Activated CD4-positive, alpha-beta memory T cell treated with anti-CD3 and anti-CD28 coated beads, Interleukin-2, amount 10 ng/mL, durations not matched to agents 7 days and 5 days (primary cell): ENCODE measurements around the gene HMGXB3. TPM values are rescaled to one million over a fixed set of nuclear protein-coding genes. Genes with fewer than 3 reads are reported as not detected.
A peak's percentile ranks its signal among the peaks of the same experiment; 100 is the strongest.

Source experiments
- CTCF ChIA-PET: fragments of 350-600 bp; sonication (Branson Sonifier 250); formaldehyde crosslinking; loops from one replicate; lab custom pipeline; 2021; ENCODE audit warnings: antibody characterized with exemption, inconsistent platforms; lab: Charles Lee
- POLR2A ChIA-PET: fragments of 350-600 bp; sonication (Branson Sonifier 250); formaldehyde crosslinking; loops from one replicate; lab custom pipeline; 2021; ENCODE audit warnings: antibody characterized with exemption; lab: Charles Lee
- DNase-seq: peaks from one replicate; pipeline ENCODE4 v3.0.0-alpha.2; 2020
- H3K27ac Mint-ChIP-seq: one replicate; pipeline ENCODE4 v1.8.0; 2021; ENCODE audit warnings: mild to moderate bottlenecking, mixed read lengths
- H3K27me3 Mint-ChIP-seq: one replicate; pipeline ENCODE4 v1.8.0; 2021; ENCODE audit warnings: mixed read lengths
- H3K36me3 Mint-ChIP-seq: one replicate; pipeline ENCODE4 v1.8.0; 2021; ENCODE audit warnings: low read depth, mixed read lengths
- H3K4me1 Mint-ChIP-seq: one replicate; pipeline ENCODE4 v1.8.0; 2021; ENCODE audit warnings: mixed read lengths
- H3K4me3 Mint-ChIP-seq: one replicate; pipeline ENCODE4 v1.8.0; 2021; ENCODE audit warnings: mild to moderate bottlenecking, mixed read lengths
- H3K9me3 Mint-ChIP-seq: one replicate; pipeline ENCODE4 v1.8.0; 2021; ENCODE audit warnings: mixed read lengths
- total RNA-seq, 2 experiments: library from RNA; stranded (reverse); gene quantifications; one replicate each; pipeline ENCODE4 v1.2.3, GENCODE V29; 2021

The HMGXB3 gene
- total RNA-seq, 2 experiments from 2014 or later: 41.6 to 44.1 TPM

DNA sequence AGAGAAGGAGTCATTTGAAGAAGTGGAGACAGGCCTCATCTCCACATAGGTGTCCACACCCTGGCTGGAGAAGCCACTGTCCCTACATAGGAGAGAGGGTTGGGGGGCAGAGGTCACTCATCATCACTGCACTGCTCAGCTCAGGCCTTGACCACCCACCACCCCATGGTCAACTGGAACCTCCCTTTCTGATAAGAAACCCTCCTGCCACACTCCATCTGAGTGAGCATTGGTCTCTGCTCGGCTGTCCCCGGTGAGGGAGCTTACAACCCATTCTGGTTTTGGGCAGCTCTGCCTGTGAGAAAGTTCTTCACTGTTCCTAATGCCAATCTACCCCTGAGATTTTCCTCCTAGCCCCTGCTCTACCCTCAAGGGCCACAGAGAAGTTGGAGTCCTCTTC lies 57.0 kb downstream of the HMGXB3 start:
- Mint-ChIP-seq H3K27ac (no peak overlapping the region), H3K4me3 (no peak overlapping the region), H3K27me3 (no peaks in the 10 kb centered on the region), H3K4me1 (peaks cover 18% of the 10 kb centered on the region), H3K9me3 (no peaks in the 10 kb centered on the region), H3K36me3 (peaks cover 25% of the 10 kb centered on the region)
- ChIA-PET CTCF (no interaction called here), POLR2A (no interaction called here)
- no peak for DNase-seq

DNA sequence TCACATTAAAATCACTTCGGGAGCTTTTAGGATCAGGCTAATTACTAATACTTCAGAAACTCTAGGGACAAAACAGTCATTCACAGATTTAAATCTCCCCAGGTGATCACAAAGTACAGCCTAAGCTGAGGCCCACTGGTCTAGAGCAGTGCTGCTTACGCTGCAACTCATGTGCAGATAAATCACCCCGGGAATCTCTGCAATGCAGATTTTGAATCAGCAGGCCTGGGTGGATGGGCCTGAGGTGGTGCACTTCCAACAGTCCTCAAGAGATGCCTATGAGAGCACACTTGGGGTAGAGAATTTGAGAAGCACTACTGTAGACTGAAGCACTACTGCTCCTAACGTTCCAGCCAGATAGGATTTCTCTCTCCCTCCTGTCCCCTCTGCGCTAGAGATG lies 57.5 kb downstream of the HMGXB3 start:
- no peak for DNase-seq
- Mint-ChIP-seq H3K4me1 (peaks cover 13% of the 10 kb centered on the region), H3K9me3 (no peaks in the 10 kb centered on the region), H3K27ac (no peak overlapping the region), H3K4me3 (no peak overlapping the region), H3K27me3 (no peaks in the 10 kb centered on the region), H3K36me3 (peaks cover 20% of the 10 kb centered on the region)
- POLR2A ChIA-PET: no interaction called here
- CTCF ChIA-PET: no interaction called here

DNA sequence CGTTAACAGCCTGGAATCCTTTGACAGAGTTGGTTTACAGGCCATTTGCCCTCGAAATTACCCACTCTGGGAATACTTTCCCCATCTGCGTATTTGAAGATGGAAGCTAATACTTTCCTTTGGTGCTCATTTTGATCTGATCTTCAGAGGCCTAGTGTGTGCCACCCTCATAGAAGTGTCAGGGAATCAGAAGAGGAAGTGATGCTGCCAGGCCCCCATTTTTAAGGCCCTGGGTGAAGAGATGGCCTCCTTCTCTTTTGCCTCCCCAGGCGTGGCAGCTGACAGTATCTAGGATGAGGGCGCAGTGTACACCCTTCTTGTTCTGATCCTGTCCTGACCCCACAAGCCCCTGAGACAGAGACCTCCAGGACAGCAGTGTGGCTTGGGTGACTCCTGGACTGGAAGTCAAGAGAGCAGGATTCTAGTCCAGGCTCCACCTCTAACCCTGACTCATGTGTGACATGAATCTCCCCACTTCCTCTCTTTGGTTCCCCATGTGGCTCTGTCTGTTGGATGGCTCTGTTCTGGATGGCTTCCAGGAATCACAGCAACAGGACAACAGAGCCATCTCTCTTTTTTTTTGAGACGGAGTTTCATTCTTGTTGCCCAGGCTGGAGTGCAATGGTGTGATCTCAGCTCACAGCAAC lies 58.1 kb downstream of the HMGXB3 start:
- Mint-ChIP-seq H3K4me1 (peaks cover 12% of the 10 kb centered on the region), H3K27ac (no peak overlapping the region), H3K9me3 (no peaks in the 10 kb centered on the region), H3K27me3 (peaks cover 3% of the 10 kb centered on the region), H3K4me3 (no peak overlapping the region), H3K36me3 (peaks cover 14% of the 10 kb centered on the region)
- POLR2A ChIA-PET: interaction anchor here (1.9 kb wide), 1 partner anchor 11 kb away, joined by 8 read pairs; no protein-coding TSS in a partner anchor
- DNase-seq: no peak
- CTCF ChIA-PET: no interaction called here

DNA sequence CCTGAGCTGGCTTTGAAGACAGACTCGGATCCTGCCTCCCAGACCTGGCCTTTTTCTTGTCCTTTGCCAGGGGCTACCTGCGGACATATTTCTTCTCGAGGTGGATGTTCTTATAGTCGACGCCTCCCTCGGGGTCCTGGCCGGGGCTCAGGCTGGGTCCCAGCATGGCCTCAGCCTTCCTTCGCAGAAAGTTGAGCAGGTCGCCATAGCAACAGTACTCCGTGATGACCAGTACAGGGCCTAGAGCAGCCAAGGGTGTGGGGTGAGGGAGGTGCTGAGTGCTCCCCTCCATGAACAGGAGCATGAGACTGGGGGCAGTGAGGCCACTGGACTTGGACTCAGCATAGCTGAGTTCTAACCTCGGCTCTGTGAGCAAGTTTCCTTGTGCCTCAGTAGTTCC lies 59.1 kb downstream of the HMGXB3 start:
- peaks cover 3% of the 10 kb centered on the region for H3K27me3 Mint-ChIP-seq
- no peak for DNase-seq
- no peak overlapping the region for H3K27ac Mint-ChIP-seq
- H3K9me3 Mint-ChIP-seq: no peaks in the 10 kb centered on the region
- H3K4me1 Mint-ChIP-seq: peaks cover 12% of the 10 kb centered on the region
- H3K36me3 Mint-ChIP-seq: peaks cover 4% of the 10 kb centered on the region
- H3K4me3 Mint-ChIP-seq: no peak overlapping the region
- POLR2A ChIA-PET: interaction anchor here (1.9 kb wide), 1 partner anchor 12 kb away, joined by 8 read pairs; no protein-coding TSS in a partner anchor
- CTCF ChIA-PET: no interaction called here

DNA sequence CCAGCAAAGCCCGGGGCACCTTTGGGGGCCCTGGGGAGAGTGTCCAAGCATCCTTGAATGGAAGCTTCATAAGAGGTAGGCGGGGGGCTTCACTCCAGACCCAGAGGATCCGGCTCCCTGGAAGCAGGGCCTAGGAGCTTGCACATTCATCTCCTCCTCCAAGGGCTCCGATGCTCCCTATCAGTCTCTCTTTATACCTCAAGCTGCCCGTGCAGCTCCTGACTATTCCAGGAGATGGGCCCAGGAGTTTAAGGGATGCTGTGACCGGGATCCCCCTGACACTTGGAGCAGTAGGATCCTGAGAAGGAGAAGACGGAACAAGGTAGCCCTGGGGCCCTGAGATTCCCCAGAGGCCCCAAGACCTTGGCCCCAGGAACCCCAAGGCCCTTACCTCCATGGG lies 59.9 kb downstream of the HMGXB3 start:
- POLR2A ChIA-PET: interaction anchor here (1.9 kb wide), 1 partner anchor 13 kb away, joined by 8 read pairs; no protein-coding TSS in a partner anchor
- peaks cover 3% of the 10 kb centered on the region for H3K27me3 Mint-ChIP-seq
- peaks cover 14% of the 10 kb centered on the region for H3K4me1 Mint-ChIP-seq
- DNase-seq: no peak
- CTCF ChIA-PET: no interaction called here
- H3K36me3 Mint-ChIP-seq: peaks cover 1% of the 10 kb centered on the region
- H3K27ac Mint-ChIP-seq: no peak overlapping the region
- no peaks in the 10 kb centered on the region for H3K9me3 Mint-ChIP-seq
- no peak overlapping the region for H3K4me3 Mint-ChIP-seq

DNA sequence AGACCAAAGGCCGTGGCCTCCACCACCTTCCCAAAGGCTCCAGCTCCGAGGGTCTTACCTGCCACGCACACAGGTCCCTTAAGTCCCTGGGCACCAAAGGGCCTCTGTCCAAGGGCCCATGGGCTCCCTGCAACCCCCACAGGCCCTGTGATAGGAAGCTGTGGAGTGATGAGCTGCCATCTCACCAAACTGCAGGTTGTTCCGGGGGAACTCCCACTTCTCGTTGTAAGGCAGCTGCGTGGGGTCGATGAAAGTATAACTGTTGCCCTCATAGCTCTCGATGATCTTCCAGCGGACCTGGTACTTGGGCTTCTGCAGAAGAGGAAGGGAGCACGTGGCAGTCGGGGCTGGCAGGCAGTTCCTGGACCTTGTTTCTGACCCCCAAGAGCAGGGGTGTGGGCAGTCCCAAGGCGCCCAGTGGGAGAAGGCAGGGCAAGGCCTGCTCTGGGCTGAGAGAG lies 61.0 kb downstream of the HMGXB3 start:
- H3K27ac Mint-ChIP-seq: no peak overlapping the region
- H3K4me1 Mint-ChIP-seq: peaks cover 21% of the 10 kb centered on the region
- H3K9me3 Mint-ChIP-seq: no peaks in the 10 kb centered on the region
- no peaks in the 10 kb centered on the region for H3K36me3 Mint-ChIP-seq
- peaks cover 3% of the 10 kb centered on the region for H3K27me3 Mint-ChIP-seq
- no peak overlapping the region for H3K4me3 Mint-ChIP-seq
- POLR2A ChIA-PET: no interaction called here
- CTCF ChIA-PET: no interaction called here
- no peak for DNase-seq

DNA sequence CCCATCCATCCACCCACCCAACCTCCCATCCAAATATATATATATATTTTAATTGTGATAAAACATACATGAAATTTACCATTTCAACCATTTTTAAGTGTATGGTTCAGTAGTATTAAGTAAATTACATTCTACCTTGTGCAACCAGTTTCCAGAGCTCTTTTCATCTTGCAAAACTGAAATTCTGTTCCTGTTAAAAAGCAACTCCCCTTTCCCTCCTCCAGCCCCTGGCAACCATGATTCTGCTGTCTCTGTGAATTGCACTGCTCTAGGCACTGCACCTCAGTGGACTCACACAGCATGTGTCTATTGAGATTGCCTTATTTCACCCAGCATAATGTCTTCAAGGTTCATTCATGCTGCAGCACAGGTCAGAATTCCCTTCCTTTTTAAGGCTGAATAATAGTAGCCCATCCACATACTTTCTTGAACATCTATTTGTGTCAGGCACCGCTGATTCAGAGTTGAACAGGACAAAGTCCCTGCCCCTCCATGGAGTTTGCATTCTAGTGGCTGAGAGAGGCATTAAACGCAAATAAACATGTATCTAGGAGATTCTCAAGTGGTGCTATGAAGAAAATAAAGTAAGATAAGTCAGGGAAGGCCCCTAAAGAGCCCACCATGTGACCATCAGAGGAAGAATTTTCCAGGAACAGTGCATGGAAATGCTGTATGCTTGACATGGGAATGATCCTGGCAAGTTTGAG lies 61.8 kb downstream of the HMGXB3 start:
- Mint-ChIP-seq H3K36me3 (peaks cover 2% of the 10 kb centered on the region), H3K4me1 (peaks cover 29% of the 10 kb centered on the region), H3K9me3 (no peaks in the 10 kb centered on the region), H3K4me3 (no peak overlapping the region), H3K27me3 (peaks cover 3% of the 10 kb centered on the region), H3K27ac (no peak overlapping the region)
- CTCF ChIA-PET: no interaction called here
- DNase-seq: no peak
- POLR2A ChIA-PET: no interaction called here

DNA sequence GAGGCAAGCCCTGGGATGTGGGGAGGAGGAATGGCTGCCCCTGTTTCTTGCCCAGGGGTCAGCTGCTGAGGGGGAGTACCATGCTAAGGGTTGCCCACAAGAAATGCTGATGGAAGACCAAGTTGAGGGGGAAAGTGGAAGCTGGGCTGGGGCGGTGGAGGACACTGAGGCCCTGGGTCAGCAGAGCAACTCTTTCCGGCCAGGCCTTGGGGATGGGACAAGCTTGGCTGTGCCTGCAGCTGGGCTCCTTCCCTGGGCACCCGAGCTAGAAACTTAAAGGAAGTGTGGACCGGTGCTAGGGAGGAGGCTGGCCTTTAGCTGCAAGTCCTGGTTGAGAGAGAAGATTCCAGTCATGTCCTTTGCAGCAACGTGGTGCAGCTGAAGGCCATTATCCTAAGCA lies 63.1 kb downstream of the HMGXB3 start:
- Mint-ChIP-seq H3K27me3 (peaks cover 3% of the 10 kb centered on the region), H3K4me3 (no peak overlapping the region), H3K27ac (no peak overlapping the region), H3K9me3 (no peaks in the 10 kb centered on the region), H3K4me1 (peaks cover 35% of the 10 kb centered on the region), H3K36me3 (peaks cover 2% of the 10 kb centered on the region)
- ChIA-PET CTCF (interaction anchor here (0.8 kb wide), 1 partner anchor 63 kb away, joined by 3 read pairs; the partner anchor contains the start of genes HMGXB3 and TIGD6), POLR2A (interaction anchor here (0.9 kb wide), 1 partner anchor 10 kb away, joined by 4 read pairs; no protein-coding TSS in a partner anchor)
- no peak for DNase-seq

DNA sequence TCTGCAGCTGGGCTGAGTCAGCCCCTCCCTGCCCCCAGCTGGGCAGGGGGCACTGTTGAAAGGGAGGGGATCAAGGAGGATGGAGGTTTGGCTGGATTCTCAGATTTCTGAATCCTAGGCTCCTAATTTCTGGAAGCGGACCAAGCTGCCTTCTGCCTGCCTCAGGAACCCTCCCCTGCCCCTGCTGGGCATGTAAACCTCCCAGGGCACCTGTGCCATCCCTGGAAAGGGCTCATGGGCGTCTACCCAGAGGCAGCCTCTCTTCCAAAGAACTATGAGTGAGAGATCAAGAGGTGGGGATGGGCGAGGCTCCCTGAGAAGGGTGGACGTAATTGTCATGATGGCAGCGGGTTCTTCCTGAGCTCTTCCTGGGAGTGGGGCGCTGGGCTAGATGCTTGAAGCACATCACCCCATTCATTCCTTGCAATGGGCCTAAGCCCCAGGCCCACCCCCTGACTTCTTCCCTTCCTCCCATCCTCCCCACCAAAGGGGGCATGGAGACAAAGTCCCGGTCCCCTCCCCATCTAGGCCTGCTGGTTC lies 64.2 kb downstream of the HMGXB3 start:
- CTCF ChIA-PET: interaction anchor here (1.3 kb wide), 1 partner anchor 45 kb away, joined by 3 read pairs; no protein-coding TSS in a partner anchor
- no peak overlapping the region for H3K27ac Mint-ChIP-seq
- DNase-seq: no peak
- peaks cover 2% of the 10 kb centered on the region for H3K36me3 Mint-ChIP-seq
- POLR2A ChIA-PET: interaction anchor here (0.9 kb wide), 1 partner anchor 11 kb away, joined by 4 read pairs; no protein-coding TSS in a partner anchor
- peaks cover 3% of the 10 kb centered on the region for H3K27me3 Mint-ChIP-seq
- no peak overlapping the region for H3K4me3 Mint-ChIP-seq
- peaks cover 31% of the 10 kb centered on the region for H3K4me1 Mint-ChIP-seq
- no peaks in the 10 kb centered on the region for H3K9me3 Mint-ChIP-seq

DNA sequence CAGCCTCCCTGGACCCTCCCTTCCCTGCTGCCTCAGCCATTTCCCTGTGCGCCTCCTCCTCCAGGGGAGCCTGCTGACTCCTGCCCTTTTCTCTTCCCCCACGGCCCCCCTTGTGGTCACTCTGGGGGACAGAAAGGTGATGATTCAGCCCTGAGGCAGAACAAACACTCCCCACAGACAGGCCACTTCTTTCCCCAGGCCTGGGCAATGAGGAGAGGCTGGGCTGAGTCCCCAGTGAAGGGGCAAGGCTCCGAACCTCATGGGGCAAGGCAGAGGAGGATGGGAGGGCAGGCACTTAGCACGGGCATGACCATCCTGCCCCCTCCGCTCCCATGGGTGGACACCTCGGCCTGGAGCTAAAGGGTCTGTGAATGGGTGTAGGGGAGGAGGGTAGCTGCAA lies 64.8 kb downstream of the HMGXB3 start:
- Mint-ChIP-seq H3K9me3 (no peaks in the 10 kb centered on the region), H3K27me3 (peaks cover 3% of the 10 kb centered on the region), H3K4me1 (peaks cover 31% of the 10 kb centered on the region), H3K4me3 (no peak overlapping the region), H3K36me3 (peaks cover 2% of the 10 kb centered on the region), H3K27ac (no peak overlapping the region)
- ChIA-PET POLR2A (no interaction called here), CTCF (interaction anchor here (1.3 kb wide), 1 partner anchor 44 kb away, joined by 3 read pairs; no protein-coding TSS in a partner anchor)
- no peak for DNase-seq

DNA sequence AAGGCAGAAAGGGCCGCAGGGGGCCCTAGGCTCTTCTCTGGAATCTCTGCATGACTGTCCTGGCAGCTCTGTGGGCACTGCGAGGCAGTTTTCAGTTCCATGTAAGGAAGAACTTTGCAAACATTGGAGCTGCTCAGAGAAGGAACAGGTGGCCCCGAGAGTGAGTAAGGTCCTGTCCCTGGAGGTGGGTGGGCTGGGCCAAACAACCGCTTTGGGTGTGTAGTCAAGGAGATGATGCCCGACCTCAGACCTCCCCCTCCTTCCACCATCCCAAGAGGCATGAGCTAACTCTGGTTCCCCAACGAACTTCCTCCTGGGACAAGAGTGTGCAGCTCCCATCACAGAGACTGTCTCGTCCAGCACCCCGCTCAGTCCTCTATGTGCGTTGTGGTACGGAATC lies 65.3 kb downstream of the HMGXB3 start:
- DNase-seq: no peak
- Mint-ChIP-seq H3K27me3 (peaks cover 3% of the 10 kb centered on the region), H3K4me1 (peaks cover 31% of the 10 kb centered on the region), H3K4me3 (no peak overlapping the region), H3K36me3 (peaks cover 2% of the 10 kb centered on the region), H3K27ac (no peak overlapping the region), H3K9me3 (no peaks in the 10 kb centered on the region)
- ChIA-PET POLR2A (no interaction called here), CTCF (interaction anchor here (1.3 kb wide), 1 partner anchor 44 kb away, joined by 3 read pairs; no protein-coding TSS in a partner anchor)

DNA sequence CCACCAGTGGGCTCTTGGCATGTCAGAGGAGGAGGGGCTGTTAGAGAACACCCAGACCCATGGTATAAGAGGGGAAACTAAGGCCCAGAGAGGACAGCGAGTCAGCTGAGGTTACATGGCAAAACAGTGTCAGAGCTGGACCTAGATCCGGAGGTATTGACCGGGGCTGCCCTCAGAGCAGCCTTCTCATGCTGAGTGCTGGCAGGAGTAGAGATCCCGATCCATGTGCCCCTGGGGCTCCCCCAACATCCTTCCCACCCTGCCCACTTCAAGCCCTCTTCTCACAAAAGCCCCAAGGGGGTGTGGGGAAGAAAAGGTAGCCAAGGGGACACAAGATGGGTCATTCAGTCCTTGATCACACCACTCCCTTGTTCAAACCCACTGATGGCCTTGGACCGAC lies 65.9 kb downstream of the HMGXB3 start:
- ChIA-PET CTCF (no interaction called here), POLR2A (interaction anchor here (0.6 to 0.9 kb wide), 2 partner anchors 65 to 93 kb away, joined by 3 to 4 read pairs; partner anchors contain the start of gene HMGXB3)
- peaks cover 2% of the 10 kb centered on the region for H3K36me3 Mint-ChIP-seq
- no peak overlapping the region for H3K27ac Mint-ChIP-seq
- DNase-seq: no peak
- H3K9me3 Mint-ChIP-seq: no peaks in the 10 kb centered on the region
- H3K27me3 Mint-ChIP-seq: peaks cover 3% of the 10 kb centered on the region
- H3K4me3 Mint-ChIP-seq: no peak overlapping the region
- peaks cover 31% of the 10 kb centered on the region for H3K4me1 Mint-ChIP-seq

DNA sequence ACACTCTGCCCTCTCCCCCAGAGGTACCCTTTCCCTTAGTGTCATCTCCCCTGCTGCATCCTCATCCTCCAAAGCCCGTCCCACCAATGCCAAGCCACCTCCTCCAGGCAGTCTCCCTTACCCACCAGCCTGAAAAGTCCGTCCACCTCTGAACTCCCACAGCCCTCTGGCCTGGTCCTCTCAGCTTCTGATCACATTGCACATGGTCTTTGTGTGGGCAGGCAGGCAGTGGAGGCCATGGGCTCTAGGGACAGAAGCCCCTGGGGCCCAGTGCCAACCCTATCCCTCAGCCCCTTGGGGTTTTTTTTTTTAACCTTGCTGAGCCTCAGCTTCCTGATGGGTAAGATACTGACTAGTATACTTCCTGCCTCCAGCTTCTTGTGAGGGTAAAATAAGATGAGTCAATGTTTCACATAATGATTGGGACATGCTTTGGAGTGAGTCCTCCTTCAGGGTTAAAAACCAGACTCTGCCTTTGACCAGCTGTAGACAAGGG lies 66.4 kb downstream of the HMGXB3 start:
- Mint-ChIP-seq H3K9me3 (no peaks in the 10 kb centered on the region), H3K4me3 (peak overlapping the region; percentile 17), H3K27ac (peak overlapping the region; percentile 68), H3K27me3 (peaks cover 3% of the 10 kb centered on the region), H3K4me1 (peaks cover 31% of the 10 kb centered on the region), H3K36me3 (peaks cover 2% of the 10 kb centered on the region)
- ChIA-PET CTCF (no interaction called here), POLR2A (interaction anchor here (0.6 to 0.9 kb wide), 3 partner anchors 36 to 93 kb away, joined by 3 to 4 read pairs (median 3); partner anchors contain the start of gene HMGXB3)
- DNase-seq: no peak
